AG09309 (cell line): ENCODE data around the gene PTPN14.

Experiments used
- DNase-seq: peaks from one replicate; pipeline ENCODE4 v3.0.0-alpha.2; 2010; ENCODE audit warnings: low read depth
- H3K4me3 ChIP-seq: 2 replicates; pipeline ENCODE4 v1.5.1; 2011; ENCODE audit warnings: mild to moderate bottlenecking, low read depth, low read length, moderate library complexity; ENCODE audit not compliant: control insufficient read depth
- TF ChIP-seq, protein P1 (sequence below): IDR thresholded peaks from 2 replicates; pipeline ENCODE4 v1.5.1; 2011; ENCODE audit warnings: mild to moderate bottlenecking, low read depth, low read length, inconsistent platforms; ENCODE audit not compliant: insufficient read depth, control insufficient read depth; ENCODE audit errors: missing control alignments

PTPN14 gene

DNA sequence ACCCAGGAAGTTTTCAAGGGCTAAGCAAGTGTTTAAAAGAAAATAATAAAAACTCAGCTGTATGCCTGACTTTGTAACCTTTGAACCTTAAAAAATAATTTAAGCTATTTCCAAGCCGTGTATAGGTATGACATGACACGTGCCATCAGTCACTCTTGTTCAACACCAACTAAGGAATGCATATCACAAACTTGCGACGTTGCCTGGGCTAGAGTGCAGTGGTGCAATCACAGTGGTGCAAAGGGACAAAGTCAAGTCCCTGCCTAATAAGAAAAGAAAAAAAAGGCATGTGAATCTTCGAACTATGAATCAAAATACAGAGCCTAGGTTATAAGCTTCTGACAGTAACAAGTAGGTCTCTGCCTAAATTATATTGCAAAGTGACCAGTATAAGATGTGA is 191.3 kb downstream of the PTPN14 start:
- TF ChIP-seq, protein P1, sequence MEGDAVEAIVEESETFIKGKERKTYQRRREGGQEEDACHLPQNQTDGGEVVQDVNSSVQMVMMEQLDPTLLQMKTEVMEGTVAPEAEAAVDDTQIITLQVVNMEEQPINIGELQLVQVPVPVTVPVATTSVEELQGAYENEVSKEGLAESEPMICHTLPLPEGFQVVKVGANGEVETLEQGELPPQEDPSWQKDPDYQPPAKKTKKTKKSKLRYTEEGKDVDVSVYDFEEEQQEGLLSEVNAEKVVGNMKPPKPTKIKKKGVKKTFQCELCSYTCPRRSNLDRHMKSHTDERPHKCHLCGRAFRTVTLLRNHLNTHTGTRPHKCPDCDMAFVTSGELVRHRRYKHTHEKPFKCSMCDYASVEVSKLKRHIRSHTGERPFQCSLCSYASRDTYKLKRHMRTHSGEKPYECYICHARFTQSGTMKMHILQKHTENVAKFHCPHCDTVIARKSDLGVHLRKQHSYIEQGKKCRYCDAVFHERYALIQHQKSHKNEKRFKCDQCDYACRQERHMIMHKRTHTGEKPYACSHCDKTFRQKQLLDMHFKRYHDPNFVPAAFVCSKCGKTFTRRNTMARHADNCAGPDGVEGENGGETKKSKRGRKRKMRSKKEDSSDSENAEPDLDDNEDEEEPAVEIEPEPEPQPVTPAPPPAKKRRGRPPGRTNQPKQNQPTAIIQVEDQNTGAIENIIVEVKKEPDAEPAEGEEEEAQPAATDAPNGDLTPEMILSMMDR: no peak
- no peak for DNase-seq
- H3K4me3 ChIP-seq: no peak overlapping the region

GRCh38 chr1:214354440-214355148 is 196.8 kb downstream of the PTPN14 start:
- TF ChIP-seq, protein P1: no peak
- no peak overlapping the region for H3K4me3 ChIP-seq
- DNase-seq: no peak

DNA sequence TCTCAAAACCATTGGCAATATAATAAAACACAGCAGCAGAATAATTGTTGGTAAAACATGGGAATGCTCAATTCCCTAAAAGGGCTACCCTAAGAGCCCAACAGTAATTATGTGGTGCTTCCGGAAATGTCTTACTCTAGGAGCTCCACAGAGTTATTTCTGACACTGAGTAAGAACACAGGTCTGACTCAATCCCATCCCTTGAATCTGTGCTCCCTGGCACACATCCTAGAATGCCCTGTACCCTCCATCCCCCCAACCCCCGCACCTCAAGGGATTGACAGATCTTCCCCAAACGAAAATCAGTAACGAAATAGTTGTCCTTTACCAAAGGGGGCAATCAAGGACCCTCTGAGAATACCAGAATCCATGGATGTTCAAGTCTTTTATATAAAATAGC is 198.6 kb downstream of the PTPN14 start:
- H3K4me3 ChIP-seq: no peak overlapping the region
- DNase-seq: no peak
- TF ChIP-seq, protein P1: no peak

- TF ChIP-seq, protein P1: no peak
- DNase-seq: no peak
- H3K4me3 ChIP-seq: no peak overlapping the region
Observed at GRCh38 chr1:214351551-214352277, 199.7 kb downstream of the PTPN14 start.

DNA sequence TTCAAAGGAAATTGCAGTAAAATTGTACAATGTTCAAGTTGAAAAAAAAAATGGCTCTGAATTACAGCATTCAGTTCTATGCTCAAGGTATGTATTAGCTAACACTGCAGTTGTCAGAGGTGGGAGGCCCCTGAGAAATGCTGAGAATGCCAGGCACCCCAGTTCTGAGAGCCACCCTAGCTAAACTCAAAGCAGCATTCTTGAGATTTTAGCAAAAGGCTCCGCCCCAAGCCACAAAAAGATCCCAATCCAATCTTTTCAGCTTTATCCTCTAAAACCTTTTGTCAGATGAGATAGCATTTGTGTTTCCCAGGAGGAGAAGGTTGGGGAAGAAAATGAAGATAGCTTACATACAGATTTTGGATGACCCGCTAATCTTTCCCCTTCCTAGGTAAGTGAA is 201.6 kb downstream of the PTPN14 start:
- TF ChIP-seq, protein P1: no peak
- no peak overlapping the region for H3K4me3 ChIP-seq
- DNase-seq: no peak

DNA sequence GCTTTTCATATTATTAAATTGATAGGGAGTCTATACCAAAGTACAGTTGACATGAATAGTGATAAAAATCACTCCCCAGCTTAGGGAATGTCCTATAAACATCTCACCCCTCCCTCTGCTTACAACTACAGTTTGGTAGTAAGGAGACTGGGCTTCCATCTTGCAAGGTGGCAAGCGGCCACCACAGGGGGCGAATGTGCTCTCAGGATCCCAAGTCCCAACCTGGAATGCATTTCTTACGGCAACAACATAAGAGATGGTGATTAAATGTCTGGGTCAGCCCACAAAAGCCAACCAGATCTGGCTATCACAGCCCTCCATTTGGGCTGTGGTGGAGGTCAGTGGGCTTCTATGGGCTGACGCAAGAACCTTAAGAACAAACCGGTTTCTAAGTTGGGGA is 202.4 kb downstream of the PTPN14 start:
- no peak for DNase-seq
- H3K4me3 ChIP-seq: no peak overlapping the region
- TF ChIP-seq, protein P1: no peak
